Measurements from ENCODE around the gene CDK11B. TPM values are rescaled to one million over a fixed set of nuclear protein-coding genes. Genes with fewer than 3 reads are reported as not detected.
A peak's percentile ranks its signal among the peaks of the same experiment; 100 is the strongest.
"Not testable (repeated sequence)": the region's sequence is repeated elsewhere in the genome, so short reads cannot be mapped to it uniquely, and the experiment has no call there.

CDK11B gene
- total RNA-seq, 2 experiments from 2014 or later: 42.0 to 44.3 TPM

- H3K4me1 Mint-ChIP-seq: peaks cover 19% of the 10 kb centered on the region
- H3K36me3 Mint-ChIP-seq (ENCODE audit: low read depth); H3K27ac Mint-ChIP-seq; DNase-seq; H3K9me3 Mint-ChIP-seq; H3K27me3 Mint-ChIP-seq; H3K4me3 Mint-ChIP-seq; POLR2A ChIA-PET: not testable (repeated sequence)
- CTCF ChIA-PET: interaction anchor here (1.1 to 3.1 kb wide), 2 partner anchors 10 to 65 kb away, joined by 4 to 13 read pairs; no protein-coding TSS in a partner anchor
Measured at GRCh38 chr1:1664318-1664717, 5.5 kb upstream of the CDK11B start.

GRCh38 chr1:1662830-1663560 is 4.2 kb upstream of the CDK11B start:
- POLR2A ChIA-PET; H3K36me3 Mint-ChIP-seq (ENCODE audit: low read depth); H3K9me3 Mint-ChIP-seq; CTCF ChIA-PET; H3K4me3 Mint-ChIP-seq; H3K27me3 Mint-ChIP-seq; DNase-seq: not testable (repeated sequence)
- Mint-ChIP-seq H3K4me1 (peaks cover 21% of the 10 kb centered on the region), H3K27ac (peak overlapping the region; percentile 64)

GRCh38 chr1:1662392-1662791 is 3.6 kb upstream of the CDK11B start:
- H3K4me3 Mint-ChIP-seq; DNase-seq; POLR2A ChIA-PET; H3K9me3 Mint-ChIP-seq; H3K27me3 Mint-ChIP-seq; H3K36me3 Mint-ChIP-seq (ENCODE audit: low read depth); CTCF ChIA-PET: not testable (repeated sequence)
- Mint-ChIP-seq H3K27ac (peak overlapping the region; percentile 64), H3K4me1 (peaks cover 19% of the 10 kb centered on the region)

GRCh38 chr1:1648265-1648664 is 10.5 kb downstream of the CDK11B start:
- H3K27me3 Mint-ChIP-seq, CTCF ChIA-PET, H3K27ac Mint-ChIP-seq, POLR2A ChIA-PET, H3K4me1 Mint-ChIP-seq, H3K4me3 Mint-ChIP-seq, DNase-seq, H3K9me3 Mint-ChIP-seq: not testable (repeated sequence)
- peaks cover 43% of the 10 kb centered on the region for H3K36me3 Mint-ChIP-seq (ENCODE audit: low read depth)

GRCh38 chr1:1647567-1648241 is 11.1 kb downstream of the CDK11B start:
- H3K27ac Mint-ChIP-seq, DNase-seq, POLR2A ChIA-PET, H3K4me3 Mint-ChIP-seq, H3K27me3 Mint-ChIP-seq, CTCF ChIA-PET, H3K9me3 Mint-ChIP-seq, H3K4me1 Mint-ChIP-seq: not testable (repeated sequence)
- peaks cover 43% of the 10 kb centered on the region for H3K36me3 Mint-ChIP-seq (ENCODE audit: low read depth)

- POLR2A ChIA-PET, H3K4me3 Mint-ChIP-seq, H3K9me3 Mint-ChIP-seq, H3K27me3 Mint-ChIP-seq, CTCF ChIA-PET, DNase-seq, H3K27ac Mint-ChIP-seq, H3K4me1 Mint-ChIP-seq: not testable (repeated sequence)
- H3K36me3 Mint-ChIP-seq (ENCODE audit: low read depth): peaks cover 33% of the 10 kb centered on the region
Measured at GRCh38 chr1:1646326-1646725, 12.5 kb downstream of the CDK11B start.

- H3K9me3 Mint-ChIP-seq; DNase-seq; H3K4me1 Mint-ChIP-seq; H3K4me3 Mint-ChIP-seq; CTCF ChIA-PET; POLR2A ChIA-PET; H3K27ac Mint-ChIP-seq; H3K27me3 Mint-ChIP-seq; H3K36me3 Mint-ChIP-seq (ENCODE audit: low read depth): not testable (repeated sequence)
Measured at GRCh38 chr1:1640711-1641461, 17.9 kb downstream of the CDK11B start.

GRCh38 chr1:1640081-1640480 is 18.7 kb downstream of the CDK11B start:
- POLR2A ChIA-PET; H3K4me1 Mint-ChIP-seq; H3K36me3 Mint-ChIP-seq (ENCODE audit: low read depth); H3K9me3 Mint-ChIP-seq; H3K4me3 Mint-ChIP-seq; CTCF ChIA-PET; H3K27ac Mint-ChIP-seq; H3K27me3 Mint-ChIP-seq; DNase-seq: not testable (repeated sequence)

GRCh38 chr1:1639368-1639767 is 19.4 kb downstream of the CDK11B start:
- POLR2A ChIA-PET; CTCF ChIA-PET; H3K4me1 Mint-ChIP-seq; H3K36me3 Mint-ChIP-seq (ENCODE audit: low read depth); DNase-seq; H3K27ac Mint-ChIP-seq; H3K27me3 Mint-ChIP-seq; H3K9me3 Mint-ChIP-seq; H3K4me3 Mint-ChIP-seq: not testable (repeated sequence)

GRCh38 chr1:1638528-1638927 is 20.3 kb downstream of the CDK11B start:
- DNase-seq; H3K36me3 Mint-ChIP-seq (ENCODE audit: low read depth); H3K4me3 Mint-ChIP-seq; H3K4me1 Mint-ChIP-seq; H3K27me3 Mint-ChIP-seq; H3K27ac Mint-ChIP-seq; POLR2A ChIA-PET; H3K9me3 Mint-ChIP-seq; CTCF ChIA-PET: not testable (repeated sequence)

- H3K9me3 Mint-ChIP-seq; H3K36me3 Mint-ChIP-seq (ENCODE audit: low read depth); DNase-seq; H3K4me3 Mint-ChIP-seq; POLR2A ChIA-PET; H3K27ac Mint-ChIP-seq; H3K27me3 Mint-ChIP-seq; H3K4me1 Mint-ChIP-seq; CTCF ChIA-PET: not testable (repeated sequence)
Measured at GRCh38 chr1:1637479-1637875, 21.3 kb downstream of the CDK11B start.

- CTCF ChIA-PET; POLR2A ChIA-PET; H3K9me3 Mint-ChIP-seq; H3K36me3 Mint-ChIP-seq (ENCODE audit: low read depth); H3K4me3 Mint-ChIP-seq; H3K4me1 Mint-ChIP-seq; H3K27ac Mint-ChIP-seq; DNase-seq; H3K27me3 Mint-ChIP-seq: not testable (repeated sequence)
Measured at GRCh38 chr1:1636621-1637478, 22.0 kb downstream of the CDK11B start.

GRCh38 chr1:1634613-1635012 is 24.2 kb downstream of the CDK11B start:
- CTCF ChIA-PET; H3K4me3 Mint-ChIP-seq; DNase-seq; H3K36me3 Mint-ChIP-seq (ENCODE audit: low read depth); H3K4me1 Mint-ChIP-seq; H3K27me3 Mint-ChIP-seq; POLR2A ChIA-PET; H3K27ac Mint-ChIP-seq; H3K9me3 Mint-ChIP-seq: not testable (repeated sequence)

Data from activated CD4-positive, alpha-beta T cell treated with anti-CD3 and anti-CD28 coated beads, Interleukin-2, amount 10 ng/mL, durations not matched to agents 7 days and 5 days (primary cell).